ENCODE measurements around the gene NDUFB5. TPM values are rescaled to one million over a fixed set of nuclear protein-coding genes. Genes with fewer than 3 reads are reported as not detected.

The NDUFB5 gene
- total RNA-seq, 1 experiment from 2014 or later: 96.2 TPM

DNA sequence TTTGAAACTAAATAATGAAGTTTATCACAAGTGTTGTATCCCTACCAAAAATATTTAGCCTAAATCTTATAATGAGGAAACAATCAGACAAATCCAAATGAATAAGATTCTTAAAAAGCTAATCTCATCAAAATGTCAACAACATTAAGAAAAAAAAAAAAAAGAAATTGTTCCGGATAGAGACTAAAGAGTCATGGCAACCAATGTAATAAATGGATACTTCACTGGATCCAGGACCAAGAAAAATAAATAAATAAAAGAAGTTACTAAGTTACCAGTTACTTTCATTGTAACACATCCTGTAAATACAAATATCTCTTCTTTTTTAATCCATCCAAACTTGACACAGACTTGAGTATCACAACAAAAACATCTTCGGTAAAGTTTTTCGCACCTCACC lies 763 bp upstream of the NDUFB5 start:
- POLR2A ChIA-PET (ENCODE audit: low non-redundant PET): no interaction called here
- no TSS peak for BruUV-seq (replicated peaks)
- no peak for DNase-seq (ENCODE audit: low spot score)
- intact Hi-C loops (cut with micrococcal nuclease; ENCODE audit: unreplicated experiment): no loop called here
- peaks cover 47% of the 10 kb centered on the region for H3K36me3 ChIP-seq (ENCODE audit: insufficient read depth, low read length, poor library complexity, severe bottlenecking)
- no peaks in the 10 kb centered on the region for H3K9me3 ChIP-seq (ENCODE audit: low read depth, low read length, poor library complexity, severe bottlenecking)
- peaks cover 7% of the 10 kb centered on the region for H3K4me1 ChIP-seq (ENCODE audit: insufficient read depth, low read length, poor library complexity, severe bottlenecking)
- TF ChIP-seq, protein P1, sequence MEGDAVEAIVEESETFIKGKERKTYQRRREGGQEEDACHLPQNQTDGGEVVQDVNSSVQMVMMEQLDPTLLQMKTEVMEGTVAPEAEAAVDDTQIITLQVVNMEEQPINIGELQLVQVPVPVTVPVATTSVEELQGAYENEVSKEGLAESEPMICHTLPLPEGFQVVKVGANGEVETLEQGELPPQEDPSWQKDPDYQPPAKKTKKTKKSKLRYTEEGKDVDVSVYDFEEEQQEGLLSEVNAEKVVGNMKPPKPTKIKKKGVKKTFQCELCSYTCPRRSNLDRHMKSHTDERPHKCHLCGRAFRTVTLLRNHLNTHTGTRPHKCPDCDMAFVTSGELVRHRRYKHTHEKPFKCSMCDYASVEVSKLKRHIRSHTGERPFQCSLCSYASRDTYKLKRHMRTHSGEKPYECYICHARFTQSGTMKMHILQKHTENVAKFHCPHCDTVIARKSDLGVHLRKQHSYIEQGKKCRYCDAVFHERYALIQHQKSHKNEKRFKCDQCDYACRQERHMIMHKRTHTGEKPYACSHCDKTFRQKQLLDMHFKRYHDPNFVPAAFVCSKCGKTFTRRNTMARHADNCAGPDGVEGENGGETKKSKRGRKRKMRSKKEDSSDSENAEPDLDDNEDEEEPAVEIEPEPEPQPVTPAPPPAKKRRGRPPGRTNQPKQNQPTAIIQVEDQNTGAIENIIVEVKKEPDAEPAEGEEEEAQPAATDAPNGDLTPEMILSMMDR (conservative IDR thresholded peaks at IDR 0.05; ENCODE audit: low read depth, low read length): no peak
- TF ChIP-seq EZH2 (IDR thresholded peaks at IDR 0.05; ENCODE audit: borderline replicate concordance, low read depth, low read length, poor library complexity, severe bottlenecking): no peak
- CTCF ChIA-PET: no interaction called here
- no peaks in the 10 kb centered on the region for H3K27me3 ChIP-seq (replicated peaks; ENCODE audit: insufficient read depth, low read depth, low read length, poor library complexity)
- peak overlapping the region; percentile 85 for H3K4me3 ChIP-seq (ENCODE audit: low read depth, low read length, poor library complexity, severe bottlenecking)
- H3K27ac ChIP-seq (ENCODE audit: low read depth, low read length, poor library complexity, severe bottlenecking): peak overlapping the region; percentile 95

DNA sequence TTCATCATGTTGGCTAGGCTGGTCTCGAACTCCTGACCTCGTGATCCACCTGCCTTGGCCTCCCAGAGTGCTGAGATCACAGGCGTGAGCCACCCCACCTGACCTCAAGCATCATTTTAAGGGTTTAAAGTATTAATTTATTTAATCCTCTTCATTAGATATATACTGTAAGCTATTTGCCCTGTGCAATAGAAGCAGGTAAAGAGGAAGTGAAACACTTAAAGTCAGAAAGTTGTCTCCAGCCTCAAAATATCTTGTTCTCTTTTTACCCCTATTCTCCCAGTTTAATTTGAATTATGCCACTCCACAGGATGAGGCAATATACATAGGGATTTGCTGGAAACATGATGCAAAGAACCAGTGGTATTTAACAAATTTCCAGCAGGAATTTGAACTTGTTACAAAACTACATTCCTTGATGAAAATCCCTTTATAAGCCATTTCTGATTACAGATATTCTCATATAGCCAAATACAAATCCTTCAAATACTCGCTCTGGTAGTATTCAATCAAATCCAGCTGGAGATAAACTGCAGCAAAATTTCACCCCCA lies 2.0 kb downstream of the NDUFB5 start:
- no peak for DNase-seq (ENCODE audit: low spot score)
- no peak overlapping the region for H3K4me3 ChIP-seq (ENCODE audit: low read depth, low read length, poor library complexity, severe bottlenecking)
- no peak overlapping the region for H3K27ac ChIP-seq (ENCODE audit: low read depth, low read length, poor library complexity, severe bottlenecking)
- intact Hi-C loops (cut with micrococcal nuclease; ENCODE audit: unreplicated experiment): no loop called here
- H3K36me3 ChIP-seq (ENCODE audit: insufficient read depth, low read length, poor library complexity, severe bottlenecking): peaks cover 19% of the 10 kb centered on the region
- no TSS peak for BruUV-seq (replicated peaks)
- POLR2A ChIA-PET (ENCODE audit: low non-redundant PET): interaction anchor here (0.6 kb wide), 1 partner anchor 43 kb away, joined by 3 read pairs; no protein-coding TSS in a partner anchor
- no peaks in the 10 kb centered on the region for H3K27me3 ChIP-seq (replicated peaks; ENCODE audit: insufficient read depth, low read depth, low read length, poor library complexity)
- no peaks in the 10 kb centered on the region for H3K9me3 ChIP-seq (ENCODE audit: low read depth, low read length, poor library complexity, severe bottlenecking)
- no peak for TF ChIP-seq EZH2 (IDR thresholded peaks at IDR 0.05; ENCODE audit: borderline replicate concordance, low read depth, low read length, poor library complexity, severe bottlenecking)
- TF ChIP-seq, protein P1 (conservative IDR thresholded peaks at IDR 0.05; ENCODE audit: low read depth, low read length): no peak
- peaks cover 7% of the 10 kb centered on the region for H3K4me1 ChIP-seq (ENCODE audit: insufficient read depth, low read length, poor library complexity, severe bottlenecking)
- CTCF ChIA-PET: interaction anchor here (0.6 kb wide), 1 partner anchor 323 kb away, joined by 3 read pairs; no protein-coding TSS in a partner anchor

DNA sequence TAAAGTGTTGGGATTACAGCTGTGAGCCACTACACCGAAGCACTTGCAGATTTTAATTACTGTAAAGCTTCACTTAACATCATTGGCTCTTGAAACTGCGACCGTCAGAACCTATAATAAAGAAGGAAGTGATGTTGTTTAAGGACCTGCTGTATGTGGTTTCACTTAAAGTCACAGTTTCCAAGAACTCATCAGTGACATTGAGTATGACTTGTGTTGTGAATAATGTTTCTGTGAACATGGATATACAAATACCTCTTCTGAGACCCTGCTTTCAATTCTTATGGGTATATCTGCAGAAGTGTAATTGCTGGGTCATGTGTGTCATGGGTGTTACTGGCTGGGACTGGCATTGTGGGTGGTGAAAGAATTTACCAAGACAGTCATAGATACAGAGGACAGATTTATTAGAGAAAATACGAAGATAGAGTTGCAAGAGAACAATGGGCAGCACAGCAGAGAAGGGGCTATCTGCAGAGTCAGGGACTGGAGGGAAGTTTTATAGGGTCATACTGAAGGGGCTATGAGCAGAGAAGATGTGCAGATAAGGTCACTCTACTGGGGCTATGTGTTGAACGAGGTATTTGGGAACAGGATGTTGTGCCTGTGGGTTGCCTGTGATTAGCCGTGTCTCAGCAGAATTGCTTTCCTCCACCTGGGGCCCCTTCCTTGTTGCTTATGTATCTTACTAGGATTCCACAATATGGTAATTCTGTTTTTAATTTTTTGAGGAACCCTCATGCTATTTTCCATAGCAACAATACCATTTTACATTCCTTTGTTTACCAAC lies 4.5 kb downstream of the NDUFB5 start:
- intact Hi-C loops (cut with micrococcal nuclease; ENCODE audit: unreplicated experiment): no loop called here
- TF ChIP-seq EZH2 (IDR thresholded peaks at IDR 0.05; ENCODE audit: borderline replicate concordance, low read depth, low read length, poor library complexity, severe bottlenecking): no peak
- TF ChIP-seq, protein P1 (conservative IDR thresholded peaks at IDR 0.05; ENCODE audit: low read depth, low read length): no peak
- Histone ChIP-seq H3K4me1 (ENCODE audit: insufficient read depth, low read length, poor library complexity, severe bottlenecking) (no peaks in the 10 kb centered on the region), H3K9me3 (ENCODE audit: low read depth, low read length, poor library complexity, severe bottlenecking) (no peaks in the 10 kb centered on the region), H3K27ac (ENCODE audit: low read depth, low read length, poor library complexity, severe bottlenecking) (no peak overlapping the region), H3K4me3 (ENCODE audit: low read depth, low read length, poor library complexity, severe bottlenecking) (no peak overlapping the region), H3K27me3 (replicated peaks; ENCODE audit: insufficient read depth, low read depth, low read length, poor library complexity) (no peaks in the 10 kb centered on the region), H3K36me3 (ENCODE audit: insufficient read depth, low read length, poor library complexity, severe bottlenecking) (peaks cover 13% of the 10 kb centered on the region)
- CTCF ChIA-PET: no interaction called here
- POLR2A ChIA-PET (ENCODE audit: low non-redundant PET): no interaction called here
- no TSS peak for BruUV-seq (replicated peaks)
- DNase-seq (ENCODE audit: low spot score): no peak
